NT2/D1 (cell line): ENCODE results near the gene SHISA6.

Source experiments
- SUZ12 ChIP-seq: IDR thresholded peaks from 2 replicates; pipeline ENCODE4 v1.6.1; 2011; ENCODE audit not compliant: insufficient read length, insufficient read depth; ENCODE audit errors: extremely low read depth
- YY1 ChIP-seq: IDR thresholded peaks from 2 replicates; pipeline ENCODE4 v1.6.1; 2011; ENCODE audit not compliant: insufficient read length, insufficient read depth

DNA sequence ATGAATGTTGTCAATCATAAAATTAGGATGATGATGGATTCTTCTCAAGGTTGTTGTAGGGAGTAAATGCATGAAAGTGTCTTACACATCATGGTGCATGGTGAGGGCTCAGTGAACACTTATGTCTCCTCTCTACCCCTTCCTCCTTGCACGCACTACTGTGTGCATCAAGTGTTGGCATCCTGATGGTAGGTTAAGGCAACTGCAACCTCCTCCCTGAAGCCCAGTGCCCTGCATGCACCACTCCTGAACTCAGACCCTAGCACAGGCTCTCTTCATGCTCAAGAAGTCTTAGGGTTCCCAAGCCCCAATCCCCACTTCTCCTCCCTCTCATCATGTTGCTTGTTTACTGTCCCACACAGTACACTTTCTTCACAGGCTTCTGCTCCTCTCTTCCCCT lies 251.5 kb downstream of the SHISA6 start:
- TF ChIP-seq SUZ12 (no peak), YY1 (no peak)
